T-helper 2 cell treated with Interferon-gamma antibody and Interleukin-4, amounts not matched to agents 100 ng/mL and 5 ng/mL, for 36 hours (primary cell): ENCODE data around the gene ACBD4. TPM values are rescaled to one million over a fixed set of nuclear protein-coding genes. Genes with fewer than 3 reads are reported as not detected.
"Not testable (repeated sequence)": the region's sequence is repeated elsewhere in the genome, so short reads cannot be mapped to it uniquely, and the experiment has no call there.

Experiments
- intact Hi-C: fragments of 100-400 bp; cut with micrococcal nuclease; formaldehyde crosslinking; loops from one replicate; pipeline ENCODE4 v1.15.1; 2023
- total RNA-seq: library from RNA; stranded (reverse); gene quantifications from 2 replicates; pipeline ENCODE4 v1.2.3, GENCODE V29; 2022

The ACBD4 gene
- total RNA-seq, 1 donor from 2014 or later, result 15.2 TPM

GRCh38 chr17:45117848-45118646 lies 17.4 kb upstream of the ACBD4 start:
- intact Hi-C loops, result no loop called here

DNA sequence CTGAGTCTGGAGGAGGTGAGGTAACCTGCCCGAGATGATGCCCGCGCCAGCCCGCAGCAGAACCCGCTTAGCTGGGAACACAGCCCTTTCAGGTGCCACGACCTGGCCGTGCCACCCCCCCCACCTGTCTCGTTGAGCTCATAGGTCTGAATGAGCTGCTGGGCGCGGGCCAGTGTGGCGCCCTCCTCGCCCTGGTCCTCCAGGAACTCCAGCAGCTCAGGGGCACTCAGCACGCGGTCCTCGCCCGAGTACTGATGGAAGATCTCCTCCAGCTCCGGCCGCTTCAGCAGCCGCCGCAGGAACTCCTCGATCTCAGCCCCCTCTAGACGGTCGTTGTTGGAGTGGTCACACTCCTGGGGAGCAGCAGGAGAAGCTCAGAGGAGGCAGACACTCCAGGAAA lies 16.8 kb upstream of the ACBD4 start:
- intact Hi-C loops, result no loop called here

- intact Hi-C loops, result no loop called here
Observed at GRCh38 chr17:45119964-45120363, 15.5 kb upstream of the ACBD4 start.

- intact Hi-C loops, result no loop called here
Observed at GRCh38 chr17:45120558-45120957, 14.9 kb upstream of the ACBD4 start.

GRCh38 chr17:45121055-45121454 lies 14.4 kb upstream of the ACBD4 start:
- intact Hi-C loops, result no loop called here

- intact Hi-C loops, result no loop called here
Observed at GRCh38 chr17:45123076-45123770, 12.3 kb upstream of the ACBD4 start.

- intact Hi-C loops, result no loop called here
Observed at GRCh38 chr17:45123930-45124796, 11.3 kb upstream of the ACBD4 start.

DNA sequence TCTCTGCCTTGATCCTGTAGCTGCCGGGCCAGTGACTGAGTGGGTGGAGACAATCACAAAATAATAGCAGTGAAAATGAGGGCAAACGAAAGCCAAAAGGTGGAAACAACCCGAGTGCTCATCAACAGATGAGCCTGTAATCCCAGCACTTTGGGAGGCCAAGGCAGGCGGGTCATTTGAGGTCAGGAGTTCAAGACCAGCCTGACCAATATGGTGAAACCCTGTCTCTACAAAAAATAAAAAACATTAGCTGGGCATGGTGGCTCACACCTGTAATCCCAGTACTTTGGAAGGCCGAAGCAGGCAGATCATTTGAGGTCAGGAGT lies 10.7 kb upstream of the ACBD4 start:
- intact Hi-C loops, result not testable (repeated sequence)

DNA sequence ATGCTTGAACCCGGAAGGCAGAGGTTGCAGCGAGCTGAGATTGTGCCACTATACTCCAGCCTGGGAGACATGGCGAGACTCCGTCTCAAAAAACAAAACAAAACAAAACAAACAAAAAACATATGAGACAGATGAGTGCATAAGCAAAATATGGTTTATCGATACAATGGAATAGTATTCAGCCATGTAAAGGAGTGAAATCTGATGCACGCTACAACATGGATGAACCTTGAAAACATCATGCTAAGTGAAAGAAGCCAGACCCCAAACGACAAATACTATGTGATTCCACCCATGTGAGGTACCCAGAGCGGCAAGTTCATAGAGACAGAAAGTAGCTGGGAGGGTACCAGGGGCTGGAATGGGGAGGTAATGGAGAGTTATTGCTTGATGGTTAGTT lies 10.0 kb upstream of the ACBD4 start:
- intact Hi-C loops, result no loop called here

- intact Hi-C loops, result no loop called here
Observed at GRCh38 chr17:45127207-45127547, 8.3 kb upstream of the ACBD4 start.

- intact Hi-C loops, result no loop called here
Observed at GRCh38 chr17:45127548-45128300, 7.8 kb upstream of the ACBD4 start.

- intact Hi-C loops, result no loop called here
Observed at GRCh38 chr17:45128331-45128730, 7.2 kb upstream of the ACBD4 start.

GRCh38 chr17:45128989-45129388 lies 6.5 kb upstream of the ACBD4 start:
- intact Hi-C loops, result no loop called here

GRCh38 chr17:45129426-45129939 lies 6.0 kb upstream of the ACBD4 start:
- intact Hi-C loops, result no loop called here

- intact Hi-C loops, result loop anchor here (5.0 to 10.0 kb wide), 2 partner anchors 163 to 185 kb away; partner anchors contain the start of genes C1QL1 and KIF18B
Observed at GRCh38 chr17:45129940-45130680, 5.4 kb upstream of the ACBD4 start.

GRCh38 chr17:45130681-45131615 lies 4.5 kb upstream of the ACBD4 start:
- intact Hi-C loops, result loop anchor here (5.0 to 10.0 kb wide), 2 partner anchors 164 to 186 kb away; partner anchors contain the start of genes C1QL1 and KIF18B

DNA sequence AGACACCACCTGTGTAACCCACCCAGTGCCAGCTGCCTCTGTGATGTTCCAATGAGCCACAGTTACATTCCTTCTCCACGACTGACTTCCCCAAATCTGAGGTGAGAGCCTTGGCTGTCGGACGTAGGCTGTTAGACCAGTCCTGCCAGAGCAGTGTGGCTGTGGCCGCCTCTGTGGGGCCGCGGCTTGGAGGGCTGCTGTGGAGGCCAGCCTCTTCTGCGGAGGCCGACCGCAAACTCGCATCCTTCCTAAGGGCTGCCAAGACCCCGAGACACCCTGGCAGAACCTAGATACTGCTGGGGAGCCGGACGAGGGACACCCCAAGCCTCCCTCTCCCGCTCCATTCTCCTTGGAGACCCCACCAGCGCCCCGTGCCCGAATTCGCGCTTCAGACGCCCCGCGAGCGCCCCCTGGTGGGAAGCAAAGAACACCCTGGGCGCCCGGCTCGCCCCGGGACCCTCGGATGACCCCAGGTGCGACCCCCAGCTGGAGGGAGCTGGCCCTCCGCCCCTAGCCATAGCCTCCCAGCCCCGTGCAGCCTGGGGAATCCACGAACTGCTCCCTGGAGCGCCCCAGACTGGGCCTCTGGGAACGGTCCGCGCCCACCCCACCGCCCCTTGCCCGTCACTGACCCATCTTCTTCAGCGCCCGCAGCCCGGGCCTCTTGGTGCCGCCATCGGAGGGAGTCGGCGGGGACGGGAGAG lies 3.7 kb upstream of the ACBD4 start:
- intact Hi-C loops, result loop anchor here (2.0 to 10.0 kb wide), 4 partner anchors 71 to 357 kb away; partner anchors contain the start of genes C1QL1, KIF18B and NMT1

DNA sequence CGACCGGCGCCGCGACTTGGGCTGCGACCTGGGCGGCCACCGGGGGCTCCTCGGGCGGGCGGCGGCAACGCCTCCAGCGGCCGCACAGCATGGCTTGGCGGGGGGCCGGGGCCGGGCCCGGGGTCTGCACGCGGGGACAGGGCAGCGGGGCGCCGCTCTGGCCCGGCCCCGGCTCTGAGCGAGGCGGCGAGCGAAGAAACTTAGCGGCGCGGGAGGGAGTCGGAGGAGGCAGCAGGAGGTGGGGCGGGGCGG lies 3.2 kb upstream of the ACBD4 start, which contains the start of gene PLCD3:
TSS of gene PLCD3 (minus strand) at position 196 of the 252 bp plus-strand sequence. CDS start at position 91, 105 bp downstream.
- intact Hi-C loops, result loop anchor here (2.0 to 10.0 kb wide), 4 partner anchors 71 to 357 kb away; partner anchors contain the start of genes C1QL1, KIF18B and NMT1
